Measurements from ENCODE around the gene MSH5.

MSH5 gene

DNA sequence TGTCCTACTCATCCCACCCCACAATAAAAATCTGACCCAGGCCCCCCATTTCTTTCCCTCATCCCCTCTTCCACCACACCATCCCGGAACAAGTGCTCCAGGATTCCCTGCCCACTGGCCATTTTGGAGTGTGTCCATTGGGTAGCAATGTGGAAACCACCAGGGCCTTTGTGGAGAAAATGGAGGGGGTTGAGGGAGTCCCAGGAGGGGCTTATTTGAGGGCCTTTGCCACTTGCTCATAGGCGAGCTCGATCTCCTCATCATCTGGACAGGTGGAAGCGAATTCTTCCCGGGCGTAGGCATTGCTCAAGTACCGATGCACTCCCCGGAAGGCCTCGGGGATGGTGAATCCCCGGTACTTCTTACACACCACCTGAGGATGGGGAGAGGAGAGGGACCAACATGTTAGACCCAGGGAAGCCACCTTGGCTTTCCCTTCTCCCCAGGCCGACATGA, 9.1 kb upstream of the MSH5 start:
- DNase-seq = no peak

DNA sequence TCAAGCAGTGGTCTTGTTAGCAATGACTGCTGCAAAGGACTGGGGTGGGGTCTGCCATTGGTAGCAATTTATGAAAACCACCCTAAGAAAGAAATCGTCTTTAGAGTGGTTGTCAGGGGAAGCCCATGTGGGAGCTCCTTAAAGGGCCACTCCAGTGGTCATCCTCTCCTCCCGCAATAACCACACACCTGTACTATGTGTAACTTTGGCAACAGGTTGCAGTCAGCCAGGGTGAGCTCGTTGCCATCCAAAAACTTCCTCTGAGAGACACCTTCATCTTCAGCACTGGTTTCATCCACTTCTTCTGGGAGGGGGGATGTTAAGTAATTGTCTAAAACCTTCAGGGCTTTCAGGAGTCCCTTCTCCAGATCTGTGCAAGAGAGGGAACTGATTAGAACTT, 7.8 kb upstream of the MSH5 start:
- no peak for DNase-seq

DNA sequence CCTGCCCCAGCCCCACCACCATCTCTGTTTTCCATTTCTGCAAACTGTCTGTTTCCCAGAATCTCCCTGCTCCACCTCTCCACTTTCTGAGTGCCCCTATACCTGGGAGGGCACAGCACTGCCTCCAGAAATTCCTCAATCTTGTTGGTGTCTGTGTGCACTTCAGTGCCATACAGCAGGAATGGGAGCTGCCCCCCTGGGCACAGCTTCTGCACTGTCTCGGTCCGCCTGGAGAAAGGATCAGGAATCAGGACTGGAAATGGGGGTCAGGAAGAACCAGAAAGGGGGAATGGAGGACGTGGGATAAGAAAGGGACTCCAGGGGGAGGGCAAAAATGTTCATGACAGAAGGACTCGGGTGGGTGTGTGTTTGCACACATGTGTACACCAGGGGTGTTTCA, 6.1 kb upstream of the MSH5 start:
- DNase-seq = no peak

DNA sequence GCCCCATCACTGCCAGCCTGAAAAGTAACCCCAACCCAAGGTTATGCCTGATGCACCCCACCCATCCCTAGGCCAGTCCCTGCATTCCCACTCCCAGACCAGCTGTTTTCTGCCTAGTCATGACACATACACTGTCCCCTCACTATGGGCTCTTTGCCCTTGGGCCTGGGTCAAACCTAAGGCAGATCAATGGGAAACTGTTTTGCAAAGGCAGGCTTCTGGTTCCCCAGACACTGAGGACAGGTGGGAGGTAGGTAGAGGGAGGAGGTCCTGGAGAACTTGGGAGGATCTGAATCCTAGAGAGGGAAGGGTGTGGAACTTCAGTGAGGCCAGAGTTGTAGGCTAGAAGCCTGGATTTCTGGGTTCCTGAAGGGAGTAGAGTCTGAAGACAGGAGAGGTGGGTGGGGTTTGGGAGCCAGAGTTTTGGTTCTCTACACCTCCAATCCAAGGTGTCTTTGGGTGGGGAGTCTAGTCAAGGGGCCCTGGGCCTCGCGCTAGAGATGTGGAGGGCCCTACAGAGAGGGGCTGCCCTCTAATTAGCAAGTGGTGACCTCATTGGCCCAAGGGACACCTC, 5.5 kb upstream of the MSH5 start:
- DNase-seq = no peak

DNA sequence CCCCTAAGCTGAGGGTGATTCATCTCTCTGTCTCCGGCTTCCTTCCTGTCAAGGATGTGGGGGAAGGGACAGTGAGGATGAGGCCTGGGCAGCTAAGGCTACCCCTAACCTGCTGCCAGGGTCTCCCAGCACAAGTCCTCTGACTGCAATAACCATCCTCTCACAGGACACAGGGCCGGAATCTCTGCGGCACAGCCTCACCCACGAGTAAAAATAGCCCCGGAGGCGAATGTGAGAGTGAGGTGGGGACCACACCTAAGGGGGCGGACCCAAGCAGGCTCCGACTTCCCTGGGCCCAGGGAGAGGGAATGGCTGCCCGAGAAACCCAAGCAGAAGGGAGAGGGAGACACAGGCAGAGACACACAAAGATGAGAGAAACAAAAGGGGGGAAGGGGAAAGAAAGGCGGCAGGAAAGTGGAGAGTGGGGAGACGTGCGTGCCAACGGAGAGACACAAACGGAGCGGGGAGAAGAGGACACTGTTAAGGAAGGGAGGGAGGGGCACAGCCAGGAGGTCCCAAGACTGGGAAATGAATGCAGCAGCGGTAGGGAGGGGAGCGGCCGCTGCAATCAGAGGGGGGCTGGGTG, 4.9 kb upstream of the MSH5 start:
- peak; percentile 54 for DNase-seq

DNA sequence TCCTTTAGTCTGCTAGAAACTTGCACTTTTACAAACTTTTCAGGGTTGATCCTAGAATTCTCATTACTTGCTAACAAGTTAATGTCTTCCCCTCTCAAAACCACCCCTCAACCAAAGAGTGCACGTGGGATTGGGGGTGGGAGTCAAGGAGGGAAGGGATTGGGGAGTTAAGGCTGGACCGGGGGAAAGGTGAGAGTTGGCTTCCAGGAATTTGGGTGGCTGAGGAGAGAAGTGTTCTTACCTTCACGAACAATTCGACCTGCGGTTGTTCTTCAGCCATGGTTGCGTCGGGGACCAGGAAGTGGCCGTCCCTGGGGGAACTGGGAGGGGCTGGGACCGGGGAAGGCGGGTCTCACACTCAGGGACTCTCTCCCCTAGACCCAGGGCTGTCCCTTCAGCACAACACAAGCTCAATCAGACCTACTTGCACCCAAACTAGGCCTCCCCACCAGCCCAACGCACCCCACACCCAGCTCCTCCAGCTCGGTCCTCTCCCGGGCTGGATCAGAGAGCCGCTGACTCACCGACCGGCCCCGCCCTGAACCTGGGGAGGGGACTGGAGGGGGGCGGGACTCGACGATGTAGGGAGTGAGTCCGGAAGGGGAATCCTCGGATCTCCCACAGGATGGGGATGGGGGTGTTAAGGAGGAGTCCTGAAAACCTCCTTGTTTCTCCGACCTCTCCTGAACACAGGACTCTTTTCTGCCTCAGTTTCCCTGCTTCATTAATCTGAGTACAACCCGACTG, 3.6 kb upstream of the MSH5 start, which contains the start of gene CLIC1:
TSS of gene CLIC1 (minus strand) at position 510 of the 747 bp plus-strand sequence. CDS start at position 280, 230 bp downstream.
- DNase-seq = peak; percentile 78

DNA sequence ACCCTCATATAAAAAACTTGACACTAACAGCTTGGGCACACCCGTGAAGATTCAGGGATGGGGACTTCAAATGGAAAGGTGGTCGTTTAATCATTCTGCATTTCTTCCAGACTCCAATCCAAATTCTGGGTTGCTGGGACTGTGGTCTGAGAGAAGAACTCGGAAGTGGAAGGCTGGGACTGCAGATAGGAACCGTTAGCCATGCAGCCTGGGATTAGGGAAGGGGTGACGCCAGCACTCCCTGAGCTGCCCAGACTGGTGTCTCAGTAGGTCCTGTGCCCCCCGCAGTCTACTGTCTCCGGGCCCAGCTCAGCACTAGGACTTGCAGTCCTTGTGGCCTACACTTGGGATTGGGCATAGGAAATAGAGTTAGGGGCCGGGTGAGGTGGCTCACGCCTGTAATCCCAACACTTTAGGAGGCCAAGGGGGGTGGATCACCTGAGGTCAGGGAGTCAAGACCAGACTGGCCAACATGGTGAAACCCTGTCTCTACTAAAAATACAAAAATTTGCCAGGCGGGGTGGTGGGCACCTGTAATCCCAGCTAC, 3.0 kb upstream of the MSH5 start:
- DNase-seq = no peak

DNA sequence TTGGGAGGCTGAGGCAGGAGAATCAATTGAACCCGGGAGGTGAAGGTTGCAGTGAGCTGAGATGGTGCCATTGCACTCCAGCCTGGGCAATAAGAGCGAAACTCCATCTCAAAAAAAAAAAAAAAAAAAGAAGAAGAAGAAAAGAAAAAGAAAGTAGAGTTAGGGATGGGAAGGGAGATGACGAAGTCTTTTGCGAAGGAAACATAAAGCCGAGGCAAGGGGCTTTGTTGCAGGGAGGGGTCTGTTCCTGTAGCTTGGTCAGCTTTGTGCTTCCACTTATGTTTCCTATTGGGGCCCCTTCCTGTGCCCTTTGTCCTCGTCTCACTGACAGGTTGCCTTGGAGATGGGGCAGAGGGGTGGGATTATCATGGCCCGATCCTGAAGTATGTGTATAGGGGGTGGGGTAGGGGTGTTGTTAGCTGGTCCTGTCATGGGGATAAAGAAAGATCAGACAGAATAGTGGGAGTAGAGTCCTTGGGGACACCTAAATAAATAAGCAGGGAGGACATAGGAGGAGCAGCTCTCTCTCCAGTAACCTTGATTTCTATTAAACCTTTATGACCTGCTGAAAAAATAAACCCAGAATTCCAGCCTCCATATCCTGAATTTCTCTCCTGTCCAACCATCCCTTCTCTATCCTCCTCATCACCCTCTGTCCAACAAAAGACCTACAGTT, 2.4 kb upstream of the MSH5 start:
- no peak for DNase-seq

DNA sequence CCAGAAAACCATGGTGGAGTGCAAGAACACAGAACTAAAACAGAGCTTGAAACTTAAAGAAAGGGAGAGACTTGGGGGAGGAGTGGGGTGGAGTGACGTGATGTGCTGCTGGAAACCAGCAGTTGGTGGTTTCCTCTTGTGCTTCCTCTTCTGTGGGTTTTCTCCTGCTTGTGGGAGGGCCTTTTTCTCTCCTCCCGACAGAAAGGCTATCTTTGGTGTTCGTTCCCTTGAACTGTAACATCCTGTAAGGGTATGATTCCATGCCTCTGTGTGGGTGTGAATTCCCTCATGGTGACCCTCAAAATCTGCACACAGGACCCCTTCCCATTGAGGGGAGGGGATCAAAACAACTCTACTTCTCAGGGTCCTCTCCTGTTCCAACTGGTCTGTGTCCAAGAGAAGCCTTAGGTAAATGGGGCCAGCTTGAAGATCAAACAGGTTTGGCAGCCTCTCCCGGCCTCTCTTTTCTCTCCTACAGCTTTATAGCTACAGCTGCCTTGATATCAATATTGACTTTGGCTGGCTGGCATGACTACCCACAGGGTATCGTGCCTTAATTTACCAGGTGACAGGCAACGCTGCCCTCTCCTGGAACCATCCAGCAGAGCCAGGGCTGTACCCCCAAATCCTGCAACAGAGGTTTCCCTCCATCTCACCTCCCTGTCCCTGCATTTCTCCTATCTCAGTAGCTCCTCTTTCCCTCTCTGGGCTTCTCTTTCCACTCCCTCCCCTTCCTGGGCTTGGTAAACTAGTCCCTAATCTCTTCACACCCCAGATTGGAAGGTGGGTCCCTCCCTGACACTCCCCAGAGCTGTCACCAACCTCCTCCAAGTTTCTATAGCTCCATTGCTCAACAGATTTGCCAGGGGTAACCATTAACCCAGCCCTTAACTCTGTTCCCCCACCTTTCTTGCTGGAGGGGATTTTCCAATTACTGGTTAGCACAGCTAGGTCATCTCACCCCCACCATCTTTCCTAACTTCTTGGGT, 1.5 kb upstream of the MSH5 start:
- peak; percentile 59 for DNase-seq

DNA sequence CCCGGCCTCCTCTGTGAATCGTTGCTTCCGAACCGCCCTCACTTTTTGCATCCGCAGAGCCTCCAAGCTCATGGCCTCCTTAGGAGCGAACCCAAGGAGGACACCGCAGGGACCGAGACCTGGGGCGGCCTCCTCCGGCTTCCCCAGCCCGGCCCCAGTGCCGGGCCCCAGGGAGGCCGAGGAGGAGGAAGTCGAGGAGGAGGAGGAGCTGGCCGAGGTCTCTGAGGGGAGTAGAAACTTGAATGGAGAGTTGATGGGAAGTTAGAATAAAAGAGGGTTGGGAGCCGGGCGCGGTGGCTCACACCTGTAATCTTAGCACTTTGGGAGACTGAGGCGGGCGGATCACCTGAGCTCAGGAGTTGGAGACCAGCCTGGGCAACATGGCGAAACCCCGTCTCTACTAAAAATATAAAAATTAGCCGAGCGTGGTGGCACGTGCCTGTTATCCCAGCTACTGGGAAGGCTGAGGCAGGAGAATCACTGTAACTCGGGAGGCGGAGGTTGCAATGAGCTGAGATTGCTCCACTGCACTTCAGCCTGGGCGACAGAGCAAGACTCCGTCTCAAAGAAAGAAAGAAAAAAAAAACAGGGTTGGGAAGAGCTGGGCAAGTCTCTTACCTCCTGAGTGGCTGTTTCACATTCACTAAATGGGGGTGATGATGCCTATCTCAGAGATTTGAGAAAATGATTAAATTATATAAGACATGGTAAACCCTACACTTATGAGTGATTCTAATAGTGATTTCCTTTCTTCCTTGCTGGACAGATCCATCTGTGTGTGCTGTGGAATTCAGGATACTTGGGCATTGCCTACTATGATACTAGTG, 805 bp downstream of the MSH5 start:
- no peak for DNase-seq

DNA sequence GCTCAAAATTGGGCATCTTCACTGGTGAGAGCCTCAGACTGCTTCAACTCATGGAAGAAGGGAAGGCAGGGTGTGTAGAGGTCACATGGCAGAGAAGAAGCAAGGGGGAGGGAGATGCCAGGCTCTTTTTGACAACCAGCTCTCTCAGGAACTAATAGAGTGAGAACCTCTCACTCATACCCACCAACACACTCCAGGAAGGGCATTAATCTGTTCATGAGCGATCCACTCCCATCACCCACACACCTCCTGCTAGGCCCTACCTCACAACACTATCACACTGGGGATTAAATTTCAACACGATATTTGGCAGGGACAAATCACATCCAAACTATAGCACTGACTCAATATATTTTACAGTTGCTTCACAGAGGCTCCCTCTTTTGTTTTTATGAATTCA, 2.0 kb downstream of the MSH5 start:
- DNase-seq = no peak

DNA sequence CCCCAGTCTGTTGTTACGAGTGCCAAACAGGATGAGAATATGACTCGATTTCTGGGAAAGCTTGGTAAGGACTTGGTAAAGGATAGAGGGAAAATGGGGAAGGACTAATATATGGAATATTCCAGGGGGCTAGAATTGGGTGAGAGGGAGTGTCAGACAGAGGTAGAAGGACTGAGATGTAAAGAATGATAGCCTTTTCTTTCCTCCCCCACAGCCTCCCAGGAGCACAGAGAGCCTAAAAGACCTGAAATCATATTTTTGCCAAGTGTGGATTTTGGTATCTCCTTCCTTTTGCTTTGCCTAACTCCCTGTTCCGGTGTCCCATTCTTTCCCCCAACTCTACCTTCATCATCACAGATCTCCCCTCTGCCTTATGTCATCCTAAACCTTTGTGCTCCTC, 3.1 kb downstream of the MSH5 start:
- DNase-seq = no peak

DNA sequence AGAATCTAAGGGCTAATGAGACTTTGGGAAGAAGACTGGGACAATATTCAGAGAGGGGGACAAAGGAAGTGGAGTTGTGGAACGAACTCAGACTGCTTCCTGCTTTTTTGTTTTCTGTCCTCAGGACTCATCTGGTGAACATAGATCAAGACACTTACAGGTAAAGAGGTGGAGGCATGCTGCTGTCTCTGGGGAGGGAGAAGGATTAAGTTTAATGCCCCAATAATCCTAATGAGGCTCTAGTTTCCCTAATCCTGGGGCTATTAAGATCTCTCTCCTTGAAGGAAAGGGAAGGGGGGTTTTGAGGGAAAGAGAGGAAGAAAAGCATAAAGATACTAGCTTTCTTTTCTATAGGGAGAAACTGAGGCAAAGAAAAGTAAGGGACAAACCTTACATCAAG, 4.6 kb downstream of the MSH5 start:
- no peak for DNase-seq

DNA sequence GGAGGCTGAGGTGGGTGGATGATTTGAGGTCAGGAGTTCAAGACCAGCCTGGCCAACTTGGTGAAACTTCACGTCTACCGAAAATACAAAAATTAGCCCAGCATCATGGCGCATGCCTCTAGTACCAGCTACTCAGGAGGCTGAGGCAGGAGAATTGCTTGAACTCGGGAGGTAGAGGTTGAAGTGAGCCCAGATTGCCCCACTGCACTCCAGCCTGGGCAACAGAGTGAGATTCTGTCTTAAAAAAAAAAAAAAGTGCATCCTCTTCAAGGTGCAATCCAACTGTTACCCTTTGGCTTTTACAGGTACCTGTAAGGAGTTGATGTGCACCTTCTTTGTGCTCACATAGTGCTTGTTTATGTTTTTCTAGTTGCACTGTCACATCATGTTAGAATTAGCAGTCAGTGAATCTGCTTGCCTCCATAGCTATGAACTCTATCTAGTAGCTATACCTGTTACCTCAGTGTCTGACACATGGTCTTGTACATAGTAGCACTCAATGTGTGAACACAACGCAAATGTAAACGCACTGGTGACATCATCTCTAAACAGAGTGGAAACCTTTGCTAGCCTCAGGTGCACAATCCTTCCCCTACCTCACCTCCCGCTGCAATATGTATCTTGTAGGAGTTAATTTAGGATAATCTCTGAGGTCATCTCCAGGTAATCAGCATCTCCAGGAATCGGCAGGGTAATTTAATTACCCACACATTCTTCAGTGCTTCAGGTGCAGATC, 9.7 kb downstream of the MSH5 start:
- no peak for DNase-seq

DNA sequence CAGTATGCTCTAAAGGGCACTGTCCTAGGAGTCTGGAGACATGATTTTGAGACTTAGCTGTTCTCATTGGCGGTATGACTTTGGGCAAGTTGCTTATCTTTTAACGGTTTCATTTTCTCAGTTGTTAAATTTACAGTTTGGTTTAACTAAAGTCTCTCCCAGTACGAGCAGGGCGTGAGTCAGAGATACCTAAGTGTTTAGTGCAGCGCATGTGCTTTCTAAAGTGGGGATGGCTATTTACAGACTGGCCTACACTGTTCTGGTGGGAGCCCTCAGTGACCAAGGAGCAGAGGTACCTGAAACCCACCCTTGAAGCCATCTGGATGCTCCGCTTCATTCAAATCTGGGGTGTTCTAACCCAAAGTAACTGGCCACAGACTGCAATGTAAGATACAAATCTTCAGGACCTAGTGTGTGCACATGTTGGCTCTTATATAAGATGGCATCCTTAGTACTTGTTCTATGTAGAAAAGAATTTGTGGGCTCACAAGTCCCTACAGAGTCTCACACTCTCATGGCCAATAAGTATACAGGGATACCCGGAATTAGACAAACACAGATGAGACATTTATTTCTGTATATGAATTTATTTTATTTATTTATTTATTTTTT, 10.7 kb downstream of the MSH5 start:
- DNase-seq = no peak

DNA sequence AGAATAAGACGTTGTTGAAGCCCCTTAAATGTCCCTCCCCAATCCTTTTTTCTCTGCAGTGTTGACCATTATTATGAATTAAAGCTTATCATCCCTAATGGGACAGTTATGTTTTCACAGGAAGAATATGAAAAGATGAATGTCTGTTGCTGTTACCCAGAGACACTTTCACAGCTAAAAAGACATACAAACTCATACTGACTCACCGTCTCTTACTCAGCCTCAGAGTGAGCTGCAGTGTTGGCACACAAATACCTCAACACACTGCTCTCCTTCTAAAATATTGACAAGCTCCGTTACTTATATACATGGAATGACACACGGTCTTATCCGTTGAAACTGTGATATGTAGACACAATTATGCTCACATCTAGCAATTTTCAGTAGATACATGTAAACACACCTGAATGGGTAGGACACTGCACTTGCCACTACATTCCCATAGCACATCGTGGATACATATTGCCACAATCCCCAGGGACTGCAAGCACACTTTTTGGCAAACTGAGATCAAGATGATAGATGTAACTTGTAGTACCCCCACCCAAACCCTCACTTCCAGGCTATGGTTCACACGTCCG, 13.0 kb downstream of the MSH5 start:
- DNase-seq = no peak

DNA sequence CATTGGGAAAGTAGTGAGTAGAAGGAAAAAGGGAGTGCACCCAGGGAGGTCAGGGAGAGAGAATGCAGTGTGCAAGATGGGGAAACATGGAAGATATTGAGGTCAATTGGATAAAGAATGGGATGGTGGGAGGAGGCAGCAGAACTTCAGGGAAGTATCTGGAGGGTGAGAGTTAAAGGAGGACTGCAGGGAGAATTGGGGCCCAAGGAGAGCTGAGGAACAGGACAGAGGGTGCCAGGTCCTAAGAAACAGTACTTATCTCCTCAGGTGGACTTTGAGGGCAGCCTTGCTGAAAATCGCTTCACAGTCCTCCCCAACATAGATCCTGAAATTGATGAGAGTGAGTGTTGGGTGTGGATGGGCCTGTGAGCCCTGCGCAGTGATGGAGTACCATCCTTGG, 18.5 kb downstream of the MSH5 start:
- no peak for DNase-seq

DNA sequence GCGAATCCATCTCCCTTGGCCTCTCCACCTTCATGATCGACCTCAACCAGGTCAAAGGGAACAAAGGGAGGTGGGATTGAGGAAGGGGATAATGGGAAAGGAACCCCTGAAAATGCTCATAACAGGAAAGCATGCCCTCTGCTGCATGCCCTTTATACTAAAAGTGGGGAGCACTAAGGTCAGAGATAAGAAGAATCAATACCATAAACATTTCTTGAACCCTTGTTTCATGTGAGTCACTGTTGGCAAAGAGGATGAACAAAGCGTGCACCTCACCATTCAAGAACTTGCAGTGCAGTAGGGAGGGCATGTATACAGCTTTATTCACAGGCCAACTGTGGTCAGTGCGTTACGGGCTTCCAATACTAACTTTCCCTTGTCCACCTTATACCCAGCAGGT, 21.0 kb downstream of the MSH5 start:
- DNase-seq = no peak

DNA sequence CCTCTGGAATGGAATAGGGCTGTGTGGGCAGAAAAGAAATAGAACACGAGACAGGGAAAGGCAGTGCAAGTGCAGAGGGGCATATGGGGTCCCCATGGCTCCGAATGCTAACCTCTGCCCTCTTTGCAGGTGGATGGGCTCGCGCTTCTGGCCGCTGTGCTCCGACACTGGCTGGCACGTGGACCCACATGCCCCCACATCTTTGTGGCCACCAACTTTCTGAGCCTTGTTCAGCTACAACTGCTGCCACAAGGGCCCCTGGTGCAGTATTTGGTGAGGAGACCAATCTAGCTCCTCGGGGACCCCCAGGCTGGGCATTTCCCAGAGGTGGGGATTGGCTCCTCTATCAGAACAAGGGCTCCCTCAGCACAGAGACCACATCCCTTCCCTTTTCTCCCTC, 21.5 kb downstream of the MSH5 start:
- no peak for DNase-seq

DNA sequence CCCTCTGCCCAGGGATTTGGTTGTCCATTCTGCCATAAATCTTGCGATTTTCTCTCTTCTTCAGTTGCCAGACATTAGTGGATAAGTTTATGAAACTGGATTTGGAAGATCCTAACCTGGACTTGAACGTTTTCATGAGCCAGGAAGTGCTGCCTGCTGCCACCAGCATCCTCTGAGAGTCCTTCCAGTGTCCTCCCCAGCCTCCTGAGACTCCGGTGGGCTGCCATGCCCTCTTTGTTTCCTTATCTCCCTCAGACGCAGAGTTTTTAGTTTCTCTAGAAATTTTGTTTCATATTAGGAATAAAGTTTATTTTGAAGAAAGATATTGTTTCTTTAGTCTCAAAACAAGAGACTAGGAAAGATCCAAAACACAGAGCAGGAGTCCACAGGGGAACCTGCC, 22.6 kb downstream of the MSH5 start, which contains the start of gene SAPCD1:
TSS of gene SAPCD1 (plus strand) at position 301 of the 400 bp plus-strand sequence. CDS start 399 bp downstream, outside the sequence.
- DNase-seq = no peak
